Parathyroid adenoma (tissue), 2 donors: ENCODE data around the gene SARDH.

Experiments
- H2AFZ ChIP-seq: fragments of 300-600 bp; sonication (generic); one replicate; pipeline ENCODE4 v1.7.0; 2017; ENCODE audit warnings: antibody characterized with exemption, mild to moderate bottlenecking
- H3K27ac ChIP-seq: fragments of 300-600 bp; sonication (generic); one replicate; pipeline ENCODE4 v1.7.0; 2017
- H3K27me3 ChIP-seq: fragments of 300-600 bp; sonication (generic); one replicate; pipeline ENCODE4 v1.7.0; 2017; ENCODE audit warnings: low read length; ENCODE audit not compliant: control insufficient read depth, insufficient read depth
- H3K36me3 ChIP-seq: fragments of 300-600 bp; sonication (generic); one replicate; pipeline ENCODE4 v1.7.0; 2017; ENCODE audit warnings: low read length; ENCODE audit not compliant: control insufficient read depth, insufficient read depth
- H3K4me1 ChIP-seq: fragments of 300-600 bp; sonication (generic); one replicate; pipeline ENCODE4 v1.7.0; 2017; ENCODE audit warnings: control low read depth
- H3K4me2 ChIP-seq: fragments of 300-600 bp; sonication (generic); one replicate; pipeline ENCODE4 v1.7.0; 2017; ENCODE audit warnings: low read length
- H3K4me3 ChIP-seq: fragments of 300-600 bp; sonication (generic); one replicate; pipeline ENCODE4 v1.7.0; 2017; ENCODE audit warnings: low read depth, low read length
- H3K79me2 ChIP-seq: fragments of 300-600 bp; sonication (generic); one replicate; pipeline ENCODE4 v1.7.0; 2017; ENCODE audit warnings: control low read depth
- H3K9ac ChIP-seq: fragments of 300-600 bp; sonication (generic); one replicate; pipeline ENCODE4 v1.7.0; 2017; ENCODE audit warnings: mild to moderate bottlenecking
- H3K9me3 ChIP-seq: fragments of 300-600 bp; sonication (generic); one replicate; pipeline ENCODE4 v1.7.0; 2017; ENCODE audit warnings: low read length; ENCODE audit not compliant: control insufficient read depth
- CTCF ChIP-seq: fragments of 300-600 bp; sonication (generic); IDR thresholded peaks from one replicate; pipeline ENCODE4 v1.7.0; 2017; ENCODE audit warnings: antibody characterized with exemption, mild to moderate bottlenecking
- donor health status: primary hyperparathyroidism.

Gene SARDH

GRCh38 chr9:133645021-133645765, 93.0 kb downstream of the SARDH start:
- TF ChIP-seq CTCF = no peak
- H3K9ac ChIP-seq = no peak overlapping the region
- H3K4me2 ChIP-seq = no peak overlapping the region
- H3K4me3 ChIP-seq = no peak overlapping the region
- peaks cover 3% of the 10 kb centered on the region for H3K27me3 ChIP-seq
- H2AFZ ChIP-seq = no peak overlapping the region
- no peaks in the 10 kb centered on the region for H3K4me1 ChIP-seq
- H3K9me3 ChIP-seq = no peaks in the 10 kb centered on the region
- H3K36me3 ChIP-seq = no peaks in the 10 kb centered on the region
- H3K27ac ChIP-seq = no peak overlapping the region
- no peaks in the 10 kb centered on the region for H3K79me2 ChIP-seq

- no peak overlapping the region for H3K27ac ChIP-seq
Observed at GRCh38 chr9:133643978-133644760, 94.0 kb downstream of the SARDH start.

GRCh38 chr9:133643362-133643755, 94.8 kb downstream of the SARDH start:
- Histone ChIP-seq H3K27ac (no peak overlapping the region), H3K27me3 (peaks cover 3% of the 10 kb centered on the region), H3K4me3 (no peak overlapping the region), H2AFZ (no peak overlapping the region), H3K4me1 (no peaks in the 10 kb centered on the region), H3K79me2 (no peaks in the 10 kb centered on the region), H3K9ac (no peak overlapping the region), H3K9me3 (no peaks in the 10 kb centered on the region), H3K36me3 (no peaks in the 10 kb centered on the region), H3K4me2 (no peak overlapping the region)
- TF ChIP-seq CTCF = no peak

More at GRCh38 chr9:133643978-133644760, 94.0 kb downstream of the SARDH start:
- Histone ChIP-seq H3K27me3 (peaks cover 3% of the 10 kb centered on the region), H3K4me3 (no peak overlapping the region), H3K4me2 (no peak overlapping the region), H3K79me2 (no peaks in the 10 kb centered on the region), H3K36me3 (no peaks in the 10 kb centered on the region), H3K4me1 (no peaks in the 10 kb centered on the region), H3K9me3 (no peaks in the 10 kb centered on the region), H3K9ac (no peak overlapping the region), H2AFZ (no peak overlapping the region)
- TF ChIP-seq CTCF = no peak

- no peak for TF ChIP-seq CTCF
- Histone ChIP-seq H3K9me3 (no peaks in the 10 kb centered on the region), H3K9ac (no peak overlapping the region), H3K4me2 (no peak overlapping the region), H3K27me3 (no peaks in the 10 kb centered on the region), H3K79me2 (no peaks in the 10 kb centered on the region), H2AFZ (no peak overlapping the region), H3K36me3 (no peaks in the 10 kb centered on the region), H3K4me3 (no peak overlapping the region), H3K4me1 (no peaks in the 10 kb centered on the region), H3K27ac (no peak overlapping the region)
Observed at GRCh38 chr9:133642708-133643361, 95.3 kb downstream of the SARDH start.
